GM21390 (cell line): ENCODE results near the gene TEX14.
"Not testable (repeated sequence)": the region's sequence is repeated elsewhere in the genome, so short reads cannot be mapped to it uniquely, and the experiment has no call there.

Experiments
- ATAC-seq: cut with Tn5 transposase; IDR thresholded peaks from one replicate; pipeline ENCODE4 v1.9.1; 2021; ENCODE audit not compliant: unreplicated experiment

The TEX14 gene

GRCh38 chr17:58611331-58611730 is 80.5 kb downstream of the TEX14 start:
- no peak for ATAC-seq

DNA sequence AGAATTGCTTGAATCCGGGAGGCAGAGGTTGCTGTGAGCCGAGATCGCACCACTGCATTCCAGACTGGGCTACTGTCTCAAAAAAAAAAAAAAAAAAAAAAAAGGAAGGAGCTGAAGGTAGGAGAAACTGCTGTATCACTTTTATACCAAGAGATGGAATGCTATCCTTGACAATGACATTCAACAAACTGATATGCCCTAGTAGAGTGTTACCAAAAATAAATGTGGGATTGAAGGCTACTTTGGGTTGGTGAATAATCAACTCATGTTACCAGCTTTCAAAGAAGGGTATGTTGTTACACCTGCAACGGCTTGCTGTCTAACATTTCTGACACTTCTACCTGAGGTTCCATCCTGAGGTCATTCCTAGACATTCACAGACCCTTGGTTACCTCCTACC is 84.9 kb downstream of the TEX14 start:
- ATAC-seq, result no peak

DNA sequence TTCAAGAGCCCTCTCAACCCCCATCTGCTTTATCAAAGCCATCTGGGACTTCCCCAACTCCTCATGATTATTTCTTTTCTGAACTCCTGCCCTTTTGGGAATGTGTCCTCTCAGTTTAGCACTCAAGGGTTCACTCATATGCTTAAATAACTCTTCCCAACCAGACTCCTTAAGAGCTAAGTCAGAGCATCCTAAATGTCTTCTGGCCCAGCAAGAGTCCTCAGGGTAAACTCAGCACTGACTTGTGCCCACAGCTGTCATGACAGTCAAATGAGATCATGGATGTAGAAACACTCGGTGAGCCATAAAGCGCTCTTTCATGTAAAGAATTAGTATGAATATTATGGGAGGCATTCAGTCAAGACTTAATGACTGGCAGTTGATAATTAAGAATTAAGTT is 85.9 kb downstream of the TEX14 start:
- no peak for ATAC-seq

DNA sequence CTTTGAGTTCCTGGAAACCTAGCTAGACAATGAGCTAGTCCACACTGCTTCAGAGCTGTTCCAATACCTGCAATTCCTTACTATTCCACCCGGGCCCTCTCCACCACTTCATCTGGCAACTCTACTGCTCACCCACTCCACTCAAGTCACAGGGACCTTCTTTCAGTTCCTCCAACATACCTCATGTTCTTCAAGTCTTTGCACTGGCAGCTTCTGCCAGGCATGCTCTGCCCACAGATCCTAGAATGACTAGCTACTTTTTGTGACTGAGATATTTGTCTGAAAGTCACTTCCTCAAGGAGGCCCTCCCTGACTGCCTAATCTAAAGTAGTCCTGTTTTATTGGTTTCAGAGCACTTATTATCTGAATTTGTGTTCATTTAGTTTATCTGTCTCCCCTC is 86.4 kb downstream of the TEX14 start:
- no peak for ATAC-seq

DNA sequence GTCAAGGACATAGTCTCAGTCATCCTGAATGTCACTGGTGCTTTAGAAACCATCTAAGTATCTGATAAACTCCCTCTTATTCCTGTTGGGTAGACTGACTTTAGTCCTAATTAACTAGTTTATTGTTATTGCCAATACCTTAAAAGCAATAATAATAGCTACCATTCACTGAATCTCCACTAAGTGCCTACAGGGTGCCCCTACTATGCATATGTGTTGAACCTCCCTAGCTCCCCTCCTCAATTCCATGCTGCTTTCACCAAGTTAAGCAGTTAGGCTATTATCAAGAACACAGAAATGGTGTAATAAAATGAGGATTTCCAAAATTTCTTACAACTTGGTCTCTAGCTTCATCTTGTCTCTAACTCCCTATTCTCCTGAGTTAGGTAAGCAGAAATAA is 89.9 kb downstream of the TEX14 start:
- ATAC-seq, result no peak

GRCh38 chr17:58597371-58597770 is 94.5 kb downstream of the TEX14 start:
- ATAC-seq, result no peak

- no peak for ATAC-seq
Observed at GRCh38 chr17:58595194-58595792, 96.6 kb downstream of the TEX14 start.

- ATAC-seq, result no peak
Observed at GRCh38 chr17:58593123-58593522, 98.7 kb downstream of the TEX14 start.

DNA sequence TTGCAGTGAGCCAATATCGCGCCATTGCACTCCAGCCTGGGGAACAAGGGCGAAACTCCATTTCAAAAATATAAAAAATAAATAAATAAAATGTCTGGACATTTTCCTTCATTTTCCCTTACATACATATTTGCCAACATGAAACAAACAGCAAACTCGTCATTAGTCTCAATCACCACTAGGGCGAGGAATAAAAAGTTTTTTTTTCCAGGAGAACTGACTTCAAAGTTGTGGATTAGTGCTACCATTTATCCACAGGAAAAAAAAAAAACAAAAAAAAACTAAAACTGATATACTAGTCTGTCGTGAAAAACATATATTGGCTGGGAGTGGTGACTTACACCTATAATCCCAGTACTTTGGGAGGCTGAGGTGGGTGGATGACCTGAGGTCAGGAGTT is 100.4 kb downstream of the TEX14 start:
- ATAC-seq, result no peak

- no peak for ATAC-seq
Observed at GRCh38 chr17:58590377-58590776, 101.5 kb downstream of the TEX14 start.

- no peak for ATAC-seq
Observed at GRCh38 chr17:58587713-58588117, 104.1 kb downstream of the TEX14 start.

- ATAC-seq, result no peak
Observed at GRCh38 chr17:58586009-58586644, 105.7 kb downstream of the TEX14 start.

- no peak for ATAC-seq
Observed at GRCh38 chr17:58585554-58585953, 106.3 kb downstream of the TEX14 start.

GRCh38 chr17:58583486-58583885 is 108.4 kb downstream of the TEX14 start:
- no peak for ATAC-seq

DNA sequence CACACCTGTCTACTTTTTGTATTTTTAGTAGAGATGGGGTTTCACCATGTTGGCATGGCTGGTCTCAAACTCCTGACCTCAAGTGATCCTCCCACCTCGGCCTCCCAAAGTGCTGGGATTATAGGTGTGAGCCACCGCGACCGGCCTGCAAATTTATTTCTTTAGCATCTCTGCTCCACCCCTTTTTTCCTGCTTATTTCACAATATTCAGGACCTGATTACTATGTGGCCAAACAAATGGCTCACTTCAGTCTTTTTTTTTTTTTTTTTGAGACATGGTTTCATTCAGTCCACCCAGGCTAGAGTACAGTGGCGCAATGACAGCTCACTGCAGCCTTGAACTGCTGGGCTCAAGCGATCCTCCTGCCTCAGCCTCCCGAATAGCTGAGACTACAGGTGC is 109.1 kb downstream of the TEX14 start:
- ATAC-seq, result not testable (repeated sequence)

GRCh38 chr17:58580671-58581070 is 111.2 kb downstream of the TEX14 start:
- ATAC-seq, result no peak

- no peak for ATAC-seq
Observed at GRCh38 chr17:58577696-58578095, 114.1 kb downstream of the TEX14 start.

- no peak for ATAC-seq
Observed at GRCh38 chr17:58576679-58577367, 115.0 kb downstream of the TEX14 start.

GRCh38 chr17:58575511-58575910 is 116.3 kb downstream of the TEX14 start:
- no peak for ATAC-seq

DNA sequence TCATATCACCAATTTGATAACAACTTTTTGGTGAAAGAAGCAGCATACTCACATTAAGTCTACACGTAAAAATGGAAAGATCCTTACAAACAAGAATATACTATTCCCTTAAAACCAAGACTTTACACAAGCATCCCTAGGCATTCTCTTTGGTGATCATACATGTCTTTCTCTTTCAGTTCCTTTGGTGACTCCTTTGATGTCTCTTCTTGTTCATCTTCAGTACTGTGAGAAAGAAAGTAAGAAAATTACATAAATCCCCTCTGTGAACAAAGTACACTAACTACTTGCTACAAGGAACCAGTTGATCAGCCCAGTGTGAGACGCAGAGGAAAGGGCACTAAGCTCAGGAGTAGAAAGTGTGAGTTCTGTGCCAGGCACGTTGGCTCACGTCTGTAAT is 117.8 kb downstream of the TEX14 start:
- ATAC-seq, result no peak

DNA sequence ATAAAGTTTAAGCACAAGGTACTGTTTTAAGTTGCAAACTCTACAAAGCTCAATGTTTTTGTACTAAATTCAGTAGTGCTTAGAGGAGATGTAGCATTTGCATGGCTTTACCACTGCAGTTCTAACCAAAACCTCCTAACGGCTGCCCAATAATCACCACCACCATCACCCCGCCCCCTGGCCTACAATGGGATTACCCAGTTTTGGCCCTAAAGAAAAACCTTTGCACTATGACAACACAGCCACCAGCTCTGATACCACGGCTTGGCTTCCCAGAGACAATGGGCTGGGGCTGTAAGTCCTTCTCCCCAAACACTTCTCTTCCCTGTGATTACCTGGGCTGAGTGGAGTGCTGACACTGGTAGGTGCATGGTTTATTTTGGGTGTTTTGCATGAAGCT is 119.0 kb downstream of the TEX14 start:
- ATAC-seq, result no peak

GRCh38 chr17:58570758-58571157 is 121.1 kb downstream of the TEX14 start:
- no peak for ATAC-seq

GRCh38 chr17:58569196-58569595 is 122.6 kb downstream of the TEX14 start:
- ATAC-seq, result no peak
